H1 (cell line): Measurements from ENCODE around the gene ZNF536. TPM values are rescaled to one million over a fixed set of nuclear protein-coding genes. Genes with fewer than 3 reads are reported as not detected.

Experiments used
- CTCF ChIA-PET: fragments of 300-600 bp; sonication (Branson Sonifier 250); formaldehyde crosslinking; loops from one replicate; lab custom pipeline; 2021; ENCODE audit not compliant: partially characterized antibody; lab: Charles Lee
- POLR2A ChIA-PET: fragments of 300-600 bp; sonication (Branson Sonifier 250); formaldehyde crosslinking; loops from one replicate; lab custom pipeline; 2021; ENCODE audit warnings: inconsistent platforms; ENCODE audit not compliant: partially characterized antibody; lab: Charles Lee
- DNase-seq, 2 experiments: peaks; one replicate each; pipeline versions ENCODE4 v3.0.0 to v3.0.0-alpha.2; 2010 to 2022; ENCODE audit warnings: low spot score in 2 of 2, low read depth in 1 of 2, mixed read lengths in 1 of 2
- FAIRE-seq: peaks from 2 replicates; lab custom pipeline; 2011; peaks lifted over from hg19 to GRCh38; lab: Jason Lieb, UNC
- H2AFZ ChIP-seq: 2 replicates; pipeline ENCODE4 v1.8.1; 2012; ENCODE audit warnings: low read length, inconsistent platforms
- H2AK5ac ChIP-seq: 2 replicates; pipeline ENCODE4 v1.6.1; 2013; ENCODE audit warnings: low read depth, low read length
- H2BK120ac ChIP-seq: replicated peaks from 2 replicates; pipeline ENCODE3; 2013; ENCODE audit warnings: low read depth, low read length, inconsistent platforms
- H2BK12ac ChIP-seq: 2 replicates; pipeline ENCODE4 v1.6.1; 2013; ENCODE audit warnings: low read depth, low read length
- H2BK15ac ChIP-seq: 2 replicates; pipeline ENCODE4 v1.6.1; 2013; ENCODE audit warnings: low read length
- H2BK20ac ChIP-seq: 2 replicates; pipeline ENCODE4 v1.6.1; 2013; ENCODE audit warnings: low read length
- H2BK5ac ChIP-seq: 2 replicates; pipeline ENCODE4 v1.6.1; 2013; ENCODE audit warnings: low read depth, low read length
- H3K14ac ChIP-seq: 2 replicates; pipeline ENCODE4 v1.6.1; 2013; ENCODE audit warnings: inconsistent platforms; ENCODE audit not compliant: insufficient read length
- H3K18ac ChIP-seq: 2 replicates; pipeline ENCODE4 v1.6.1; 2013; ENCODE audit warnings: low read length; ENCODE audit errors: extremely low read depth
- H3K23ac ChIP-seq: 2 replicates; pipeline ENCODE4 v1.6.1; 2013; ENCODE audit warnings: inconsistent platforms; ENCODE audit not compliant: insufficient read length
- H3K23me2 ChIP-seq: 2 replicates; pipeline ENCODE4 v1.6.1; 2013; ENCODE audit warnings: low read depth, low read length
- H3K27ac ChIP-seq: 2 replicates; pipeline ENCODE4 v1.6.1; 2011; ENCODE audit warnings: low read depth, low read length, inconsistent platforms
- H3K27me3 ChIP-seq, 4 experiments: replicated peaks in 1 of 4; 1 replicate in 1 of 4; 2 replicates in 3 of 4; pipeline versions ENCODE4 v1.6.1 to v1.8.1; 2011 to 2013; ENCODE audit warnings: low read length in 3 of 4, mild to moderate bottlenecking in 3 of 4, inconsistent platforms in 2 of 4, mixed read lengths in 2 of 4, moderate library complexity in 1 of 4; ENCODE audit not compliant: control insufficient read depth in 3 of 4, insufficient read depth in 3 of 4; ENCODE audit errors: extremely low read depth in 1 of 4
- H3K36me3 ChIP-seq, 4 experiments: 2 replicates each; pipeline versions ENCODE4 v1.6.1 to v1.8.1; 2011 to 2013; ENCODE audit warnings: mild to moderate bottlenecking in 4 of 4, low read length in 3 of 4, moderate library complexity in 2 of 4, control low read depth in 1 of 4, inconsistent platforms in 1 of 4; ENCODE audit not compliant: insufficient read depth in 4 of 4, control insufficient read depth in 2 of 4
- H3K4ac ChIP-seq: replicated peaks from 2 replicates; pipeline ENCODE3; 2013; ENCODE audit warnings: low read length, low read depth, mixed read lengths, inconsistent platforms; ENCODE audit not compliant: insufficient read length
- H3K4me1 ChIP-seq, 4 experiments: replicated peaks in 1 of 4; 1 replicate in 1 of 4; 2 replicates in 3 of 4; pipeline versions ENCODE4 v1.6.1 to v1.8.1; 2011 to 2013; ENCODE audit warnings: low read length in 3 of 4, inconsistent platforms in 2 of 4, mixed read lengths in 1 of 4; ENCODE audit not compliant: insufficient read depth in 4 of 4, control insufficient read depth in 3 of 4
- H3K4me2 ChIP-seq, 2 experiments: 2 replicates each; pipeline versions ENCODE4 v1.6.1 to v1.8.1; 2011 to 2013; ENCODE audit warnings: low read depth in 2 of 2, low read length in 2 of 2, control low read depth in 1 of 2, inconsistent platforms in 1 of 2, mild to moderate bottlenecking in 1 of 2; ENCODE audit not compliant: insufficient read depth in 1 of 2
- H3K4me3 ChIP-seq, 4 experiments: fragments of 200-600, 300-600 bp in 1 of 4; sonication (generic), shearing (Covaris generic), sonication (Bioruptor Twin) in 1 of 4; 2 replicates each; pipeline versions ENCODE4 v1.5.1 to v1.8.1; 2011 to 2016; ENCODE audit warnings: low read length in 4 of 4, low read depth in 3 of 4, control low read depth in 2 of 4, inconsistent platforms in 2 of 4, mild to moderate bottlenecking in 2 of 4, mixed read lengths in 1 of 4, moderate library complexity in 1 of 4; ENCODE audit not compliant: insufficient read depth in 2 of 4; ENCODE audit errors: extremely low read depth in 1 of 4
- H3K56ac ChIP-seq: replicated peaks from 2 replicates; pipeline ENCODE3; 2013; ENCODE audit warnings: low read depth, mild to moderate bottlenecking, mixed read lengths, low read length, inconsistent platforms; ENCODE audit not compliant: insufficient read length
- H3K79me1 ChIP-seq: 2 replicates; pipeline ENCODE4 v1.6.1; 2013; ENCODE audit warnings: low read depth, low read length, control low read depth
- H3K79me2 ChIP-seq, 2 experiments: 2 replicates each; pipeline versions ENCODE4 v1.6.1 to v1.8.1; 2012 to 2013; ENCODE audit warnings: low read length in 2 of 2, mild to moderate bottlenecking in 2 of 2, inconsistent platforms in 1 of 2; ENCODE audit not compliant: insufficient read depth in 2 of 2, control insufficient read depth in 1 of 2
- H3K9ac ChIP-seq, 4 experiments: replicated peaks in 1 of 4; 1 replicate in 1 of 4; 2 replicates in 3 of 4; pipeline versions ENCODE4 v1.6.1 to v1.8.1; 2011 to 2013; ENCODE audit warnings: low read depth in 3 of 4, low read length in 3 of 4, control low read depth in 2 of 4, mild to moderate bottlenecking in 2 of 4, moderate library complexity in 2 of 4, inconsistent platforms in 1 of 4; ENCODE audit errors: extremely low read depth in 1 of 4
- H3K9me3 ChIP-seq, 2 experiments: 2 replicates each; pipeline versions ENCODE4 v1.6.1 to v1.8.1; 2012 to 2013; ENCODE audit warnings: mild to moderate bottlenecking in 2 of 2, moderate library complexity in 2 of 2, control low read depth in 1 of 2, inconsistent platforms in 1 of 2, low read depth in 1 of 2, low read length in 1 of 2, mixed read lengths in 1 of 2; ENCODE audit not compliant: insufficient read depth in 2 of 2
- H4K20me1 ChIP-seq, 2 experiments: replicated peaks in 1 of 2; 2 replicates each; pipeline versions ENCODE3 to v1.8.1; 2011 to 2013; ENCODE audit warnings: inconsistent platforms in 2 of 2, low read length in 2 of 2, mild to moderate bottlenecking in 1 of 2; ENCODE audit not compliant: insufficient read depth in 2 of 2, control insufficient read depth in 1 of 2
- H4K5ac ChIP-seq: 2 replicates; pipeline ENCODE4 v1.6.1; 2013; ENCODE audit warnings: low read length, low read depth, mixed read lengths, inconsistent platforms; ENCODE audit not compliant: insufficient read length
- H4K8ac ChIP-seq: 2 replicates; pipeline ENCODE4 v1.8.0; 2013; ENCODE audit warnings: mild to moderate bottlenecking, moderate library complexity, low read length, inconsistent platforms; ENCODE audit not compliant: insufficient read depth; ENCODE audit errors: extremely low read depth
- H4K91ac ChIP-seq: replicated peaks from 2 replicates; pipeline ENCODE3; 2013; ENCODE audit warnings: low read length, mixed read lengths, inconsistent platforms; ENCODE audit not compliant: insufficient read length
- BACH1 ChIP-seq: IDR thresholded peaks from 2 replicates; pipeline ENCODE4 v1.6.1; 2012; ENCODE audit warnings: low read length, improper control_type of control experiment
- FOSL1 ChIP-seq: IDR thresholded peaks from 2 replicates; pipeline ENCODE4 v1.6.1; 2011; ENCODE audit warnings: mild to moderate bottlenecking, low read depth, low read length, moderate library complexity; ENCODE audit not compliant: insufficient read depth
- HDAC2 ChIP-seq, 2 experiments: fragments of 300-600 bp in 1 of 2; sonication (generic) in 1 of 2; IDR thresholded peaks; 2 replicates each; pipeline ENCODE4 v1.6.1; 2011 to 2012; ENCODE audit warnings: low read depth in 2 of 2, low read length in 2 of 2, mild to moderate bottlenecking in 2 of 2, moderate library complexity in 2 of 2, borderline replicate concordance in 1 of 2, inconsistent platforms in 1 of 2
- KDM1A ChIP-seq: fragments of 200-600, 300-600 bp; sonication (generic); IDR thresholded peaks from 2 replicates; pipeline ENCODE4 v1.7.1; 2016; ENCODE audit warnings: mild to moderate bottlenecking, low read length, borderline replicate concordance
- MAFK ChIP-seq: IDR thresholded peaks from 2 replicates; pipeline ENCODE4 v1.6.1; 2012; ENCODE audit warnings: low read depth, mild to moderate bottlenecking, improper control_type of control experiment, low read length
- NRF1 ChIP-seq: IDR thresholded peaks from 2 replicates; pipeline ENCODE4 v1.6.1; 2011; ENCODE audit warnings: mild to moderate bottlenecking, low read depth, low read length, improper control_type of control experiment
- RAD21 ChIP-seq, 2 experiments: IDR thresholded peaks in 1 of 2; conservative IDR thresholded peaks in 1 of 2; 2 replicates each; pipeline ENCODE4 v1.6.1; 2011; ENCODE audit warnings: low read depth in 2 of 2, low read length in 2 of 2, improper control_type of control experiment in 1 of 2, inconsistent platforms in 1 of 2, mild to moderate bottlenecking in 1 of 2, moderate library complexity in 1 of 2
- SAP30 ChIP-seq: fragments of 300-600 bp; sonication (generic); IDR thresholded peaks from 2 replicates; pipeline ENCODE4 v1.7.1; 2012; ENCODE audit warnings: low read length, moderate library complexity, mild to moderate bottlenecking, inconsistent platforms; ENCODE audit not compliant: insufficient read depth, insufficient replicate concordance
- SIRT6 ChIP-seq: IDR thresholded peaks from one replicate; pipeline ENCODE4 v1.7.1; 2012; ENCODE audit warnings: low read length, inconsistent platforms
- WGBS, 2 experiments: shearing (Covaris generic) in 1 of 2; methylation state at CpG; one replicate each; pipeline versions ENCODE4 v1.1.6 to v1.1.7; 2013 to 2015; ENCODE audit warnings: low lambda C conversion rate in 2 of 2, mixed read lengths in 2 of 2, inconsistent platforms in 1 of 2, low coverage in 1 of 2, missing lambda C conversion rate in 1 of 2; ENCODE audit not compliant: insufficient replicate concordance in 2 of 2, insufficient coverage in 1 of 2, insufficient read length in 1 of 2; ENCODE audit errors: extremely low coverage in 1 of 2, missing lambda C conversion rate in 1 of 2; 5-methylcytosine and 5-hydroxymethylcytosine counted together
- polyA plus RNA-seq, 7 experiments: library from polyadenylated mRNA; depleted of rRNA in 3 of 7; stranded (reverse) in 5 of 7; unstranded in 2 of 7; fragments of >200 nt in 5 of 7; fragments of 200-250 nt in 2 of 7; gene quantifications; 1 replicate in 5 of 7; 2 replicates in 1 of 7; 4 replicates in 1 of 7; pipeline versions ENCODE4 v1.2.1 to v1.2.3, GENCODE V29; 2011 to 2013; ENCODE audit warnings: missing spikeins in 2 of 7, mixed read lengths in 2 of 7
- total RNA-seq: library from RNA; stranded (reverse); fragmentation: NEBNext Ultra II Directional; extraction: Animal tissue kit (Norgen Biotek cat#: 25700); gene quantifications from 2 replicates; pipeline ENCODE4 v1.2.1, GENCODE V29; 2021

The ZNF536 gene
- total and polyA plus RNA-seq, 2 of the 8 experiments (the other 6 are each of a cell fraction or from before 2014, with no cell fraction given), result 0.09 to 0.11 TPM

- Histone ChIP-seq H2AK5ac (no peak overlapping the region), H3K4me1 (peaks cover 0 to 8% (median 7%) of the 10 kb centered on the region in 4 experiments; a peak in 5 of 7 replicates), H2BK12ac (no peak overlapping the region), H3K79me2 (no peaks in the 10 kb centered on the region), H3K36me3 (no peaks in the 10 kb centered on the region), H3K27me3 (peaks cover 3 to 10% (median 8%) of the 10 kb centered on the region in 4 experiments; a peak in 6 of 7 replicates), H2BK20ac (no peak overlapping the region), H3K56ac (no peak overlapping the region), H3K18ac (no peak overlapping the region), H3K4ac (no peak overlapping the region), H3K27ac (no peak overlapping the region), H3K4me3 (no peak overlapping the region), H2BK5ac (no peak overlapping the region), H3K14ac (no peak overlapping the region), H4K8ac (no peak overlapping the region), H2AFZ (no peak overlapping the region), H3K23ac (no peak overlapping the region), H4K5ac (no peak overlapping the region), H2BK15ac (no peak overlapping the region), H4K20me1 (peaks cover 0 to 7% of the 10 kb centered on the region in 2 experiments), H2BK120ac (no peak overlapping the region), H3K9ac (no peak overlapping the region), H3K4me2 (no peak overlapping the region), H3K23me2 (peaks cover 8% of the 10 kb centered on the region; the same call in 1 of the 2 replicates), H3K9me3 (no peaks in the 10 kb centered on the region), H4K91ac (peak overlapping the region; percentile 27), H3K79me1 (no peaks in the 10 kb centered on the region)
- ChIA-PET POLR2A (no interaction called here), CTCF (interaction anchor here (0.5 to 1.2 kb wide), 4 partner anchors 10 to 192 kb away, joined by 3 to 4 read pairs (median 4); no protein-coding TSS in a partner anchor)
- FAIRE-seq (no peak), DNase-seq (no peak)
- WGBS, 2 experiments, result 90% methylated on average over 14 of the region's 14 CpGs; no CpG with 5 or more reads in 1 of the 2 experiments
- TF ChIP-seq FOSL1 (no peak), KDM1A (no peak), MAFK (no peak), RAD21 (IDR thresholded peaks at IDR 0.05 in 1 of 2, conservative IDR thresholded peaks at IDR 0.05 in 1 of 2; ENCODE audit: low read depth in 2 of 2, low read length in 2 of 2) (no peak), NRF1 (no peak), BACH1 (no peak), HDAC2 (IDR thresholded peaks at IDR 0.05; ENCODE audit: borderline replicate concordance in 1 of 2, low read depth in 2 of 2, low read length in 2 of 2) (no peak), SAP30 (no peak), SIRT6 (no peak)
These were observed 7.8 kb downstream of the ZNF536 start for GRCh38 chr19:30379841-30380610.
